Tongue (tissue), 2 donors: ENCODE data around the gene MMP19. TPM values are rescaled to one million over a fixed set of nuclear protein-coding genes. Genes with fewer than 3 reads are reported as not detected.
"Not testable (repeated sequence)": the region's sequence is repeated elsewhere in the genome, so short reads cannot be mapped to it uniquely, and the experiment has no call there.

Experiments used
- DNase-seq: peaks from one replicate; pipeline ENCODE4 v3.0.0-alpha.2; 2015
- total RNA-seq: library from RNA; depleted of rRNA; stranded (reverse); fragments of >200 nt; gene quantifications from one replicate; pipeline ENCODE4 v1.2.3, GENCODE V29; 2014

MMP19 gene
- 1.5 TPM for total RNA-seq

- no peak for DNase-seq
Measured at GRCh38 chr12:55842681-55843429, at the start of gene MMP19. MMP19 (minus strand) TSS chr12:55842936; CDS start chr12:55842830, 106 bp downstream.

- DNase-seq: no peak
Measured at GRCh38 chr12:55891310-55891709, 48.6 kb upstream of the MMP19 start.

GRCh38 chr12:55885113-55885512 is 42.4 kb upstream of the MMP19 start:
- DNase-seq: no peak

- no peak for DNase-seq
Measured at GRCh38 chr12:55877824-55878223, 35.1 kb upstream of the MMP19 start.

- no peak for DNase-seq
Measured at GRCh38 chr12:55875704-55876467, 33.1 kb upstream of the MMP19 start.

GRCh38 chr12:55874443-55874842 is 31.7 kb upstream of the MMP19 start:
- no peak for DNase-seq

- not testable (repeated sequence) for DNase-seq
Measured at GRCh38 chr12:55866454-55867004, 23.8 kb upstream of the MMP19 start.

- no peak for DNase-seq
Measured at GRCh38 chr12:55865327-55865726, 22.6 kb upstream of the MMP19 start.

- DNase-seq: not testable (repeated sequence)
Measured at GRCh38 chr12:55862931-55863330, 20.2 kb upstream of the MMP19 start.

GRCh38 chr12:55862286-55862685 is 19.6 kb upstream of the MMP19 start:
- no peak for DNase-seq

- no peak for DNase-seq
Measured at GRCh38 chr12:55861871-55862270, 19.1 kb upstream of the MMP19 start.

- DNase-seq: no peak
Measured at GRCh38 chr12:55861396-55861795, 18.7 kb upstream of the MMP19 start.

GRCh38 chr12:55852740-55853139 is 10.0 kb upstream of the MMP19 start:
- DNase-seq: no peak

- DNase-seq: no peak
Measured at GRCh38 chr12:55850893-55851292, 8.2 kb upstream of the MMP19 start.

- no peak for DNase-seq
Measured at GRCh38 chr12:55850401-55850800, 7.7 kb upstream of the MMP19 start.

GRCh38 chr12:55849616-55850343 is 7.0 kb upstream of the MMP19 start:
- DNase-seq: no peak

- peak; percentile 93 for DNase-seq
Measured at GRCh38 chr12:55847603-55848291, 5.0 kb upstream of the MMP19 start.

GRCh38 chr12:55847033-55847432 is 4.3 kb upstream of the MMP19 start:
- no peak for DNase-seq

GRCh38 chr12:55845785-55846496 is 3.2 kb upstream of the MMP19 start:
- DNase-seq: no peak

- no peak for DNase-seq
Measured at GRCh38 chr12:55845361-55845760, 2.6 kb upstream of the MMP19 start.

GRCh38 chr12:55844961-55845360 is 2.2 kb upstream of the MMP19 start:
- no peak for DNase-seq
